OCI-LY7 (cell line): ENCODE results near the gene NYNRIN. TPM values are rescaled to one million over a fixed set of nuclear protein-coding genes. Genes with fewer than 3 reads are reported as not detected.

Experiments used
- BruUV-seq: library from RNA; stranded (reverse); fragments of 400-500 nt; replicated peaks from 2 replicates; lab custom pipeline; 2021; lab: Mats Ljungman, UMichigan
- CTCF ChIA-PET: fragments of 300-600 bp; sonication (Branson Sonifier 250); formaldehyde crosslinking; loops from one replicate; lab custom pipeline; 2022; ENCODE audit warnings: antibody characterized with exemption; ENCODE audit not compliant: unreplicated experiment; lab: Charles Lee
- POLR2A ChIA-PET: fragments of 300-600 bp; sonication (Branson Sonifier 250); formaldehyde crosslinking; loops from one replicate; lab custom pipeline; 2022; ENCODE audit warnings: antibody characterized with exemption; lab: Charles Lee
- DNase-seq: peaks from one replicate; pipeline ENCODE4 v3.0.0-alpha.2; 2015; ENCODE audit warnings: low spot score
- H2AFZ ChIP-seq: fragments of 200-600 bp; sonication (generic), shearing (Covaris generic); 2 replicates; pipeline ENCODE4 v1.6.1; 2014; ENCODE audit warnings: mild to moderate bottlenecking, antibody characterized with exemption, low read length, moderate library complexity
- H3K27ac ChIP-seq: fragments of 200-600 bp; sonication (generic); 2 replicates; pipeline ENCODE4 v1.5.1; 2014; ENCODE audit warnings: mixed run types, low read depth, mild to moderate bottlenecking, moderate library complexity, low read length, inconsistent platforms; ENCODE audit not compliant: poor library complexity, severe bottlenecking
- H3K36me3 ChIP-seq: fragments of 200-600 bp; sonication (generic); 2 replicates; pipeline ENCODE4 v1.6.1; 2014; ENCODE audit warnings: mild to moderate bottlenecking, antibody characterized with exemption, low read length, moderate library complexity, mixed read lengths; ENCODE audit not compliant: insufficient read depth
- H3K4me1 ChIP-seq: fragments of 200-600 bp; sonication (generic); 2 replicates; pipeline ENCODE4 v1.5.1; 2014; ENCODE audit warnings: mild to moderate bottlenecking, low read length; ENCODE audit not compliant: insufficient read depth, poor library complexity, severe bottlenecking
- H3K4me2 ChIP-seq: fragments of 200-600 bp; sonication (generic); 2 replicates; pipeline ENCODE4 v1.6.1; 2014; ENCODE audit warnings: mild to moderate bottlenecking, low read length
- H3K4me3 ChIP-seq: fragments of 200-600 bp; sonication (generic); 2 replicates; pipeline ENCODE4 v1.5.1; 2014; ENCODE audit warnings: mild to moderate bottlenecking, low read depth, low read length; ENCODE audit not compliant: poor library complexity, severe bottlenecking
- H3K79me2 ChIP-seq: fragments of 200-600 bp; sonication (generic); 2 replicates; pipeline ENCODE4 v1.6.1; 2016; ENCODE audit warnings: low read depth, mild to moderate bottlenecking, low read length, moderate library complexity, mixed read lengths; ENCODE audit not compliant: insufficient read depth
- H3K9me2 ChIP-seq: fragments of 200-600 bp; sonication (generic); 2 replicates; pipeline ENCODE4 v1.6.1; 2016; ENCODE audit warnings: mild to moderate bottlenecking, low read length, mixed read lengths; ENCODE audit not compliant: insufficient read depth
- H3K9me3 ChIP-seq: fragments of 200-600 bp; sonication (generic); 2 replicates; pipeline ENCODE4 v1.6.1; 2014; ENCODE audit warnings: mild to moderate bottlenecking, mixed run types, low read length, mixed read lengths
- H4K20me1 ChIP-seq: fragments of 200-600 bp; sonication (generic); 2 replicates; pipeline ENCODE4 v1.6.1; 2014; ENCODE audit warnings: mild to moderate bottlenecking, antibody characterized with exemption, low read length, moderate library complexity, mixed read lengths; ENCODE audit not compliant: insufficient read depth
- EZH2phosphoT487 ChIP-seq: fragments of 200-600 bp; sonication (generic); IDR thresholded peaks from 2 replicates; pipeline ENCODE4 v1.6.1; 2018; ENCODE audit warnings: low read depth, borderline replicate concordance, mild to moderate bottlenecking, mixed run types, antibody characterized with exemption, low read length, moderate library complexity, mixed read lengths
- intact Hi-C: fragments of 100-400 bp; cut with micrococcal nuclease; formaldehyde crosslinking; loops from one replicate; pipeline ENCODE4 v1.10.0; 2022; ENCODE audit not compliant: unreplicated experiment
- total RNA-seq, 2 experiments: library from RNA; depleted of rRNA in 1 of 2; stranded (reverse); fragments of >200 nt in 1 of 2; shearing (Covaris generic) in 1 of 2; gene quantifications; 2 replicates each; pipeline ENCODE4 v1.2.3, GENCODE V29; 2014 to 2022
- TF ChIP-seq, protein P1 (sequence below): fragments of 200-600 bp; sonication (generic); conservative IDR thresholded peaks from 2 replicates; pipeline ENCODE4 v1.5.1; 2014; ENCODE audit warnings: mild to moderate bottlenecking, antibody characterized with exemption, low read length, moderate library complexity, mixed read lengths

NYNRIN gene
- total RNA-seq, 2 experiments from 2014 or later: 0.13 TPM; not detected in 1

GRCh38 chr14:24434676-24435075, 35.9 kb downstream of the NYNRIN start:
- POLR2A ChIA-PET: interaction anchor here (1.0 to 1.2 kb wide), 2 partner anchors 95 to 133 kb away, joined by 3 to 5 read pairs; partner anchors contain the start of gene RIPK3
- Histone ChIP-seq H4K20me1 (no peaks in the 10 kb centered on the region), H3K27ac (no peak overlapping the region), H3K4me2 (no peak overlapping the region), H3K79me2 (peaks cover 5% of the 10 kb centered on the region; the same call in 1 of the 2 replicates), H3K9me3 (no peaks in the 10 kb centered on the region), H3K9me2 (no peaks in the 10 kb centered on the region), H3K4me3 (no peak overlapping the region), H3K4me1 (peaks cover 49% of the 10 kb centered on the region), H3K36me3 (peaks cover 48% of the 10 kb centered on the region), H2AFZ (no peak overlapping the region)
- CTCF ChIA-PET: no interaction called here
- intact Hi-C loops: no loop called here
- no peak for DNase-seq
- TF ChIP-seq, protein P1, sequence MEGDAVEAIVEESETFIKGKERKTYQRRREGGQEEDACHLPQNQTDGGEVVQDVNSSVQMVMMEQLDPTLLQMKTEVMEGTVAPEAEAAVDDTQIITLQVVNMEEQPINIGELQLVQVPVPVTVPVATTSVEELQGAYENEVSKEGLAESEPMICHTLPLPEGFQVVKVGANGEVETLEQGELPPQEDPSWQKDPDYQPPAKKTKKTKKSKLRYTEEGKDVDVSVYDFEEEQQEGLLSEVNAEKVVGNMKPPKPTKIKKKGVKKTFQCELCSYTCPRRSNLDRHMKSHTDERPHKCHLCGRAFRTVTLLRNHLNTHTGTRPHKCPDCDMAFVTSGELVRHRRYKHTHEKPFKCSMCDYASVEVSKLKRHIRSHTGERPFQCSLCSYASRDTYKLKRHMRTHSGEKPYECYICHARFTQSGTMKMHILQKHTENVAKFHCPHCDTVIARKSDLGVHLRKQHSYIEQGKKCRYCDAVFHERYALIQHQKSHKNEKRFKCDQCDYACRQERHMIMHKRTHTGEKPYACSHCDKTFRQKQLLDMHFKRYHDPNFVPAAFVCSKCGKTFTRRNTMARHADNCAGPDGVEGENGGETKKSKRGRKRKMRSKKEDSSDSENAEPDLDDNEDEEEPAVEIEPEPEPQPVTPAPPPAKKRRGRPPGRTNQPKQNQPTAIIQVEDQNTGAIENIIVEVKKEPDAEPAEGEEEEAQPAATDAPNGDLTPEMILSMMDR: no peak
- TF ChIP-seq EZH2phosphoT487: no peak
- no TSS peak for BruUV-seq

- Histone ChIP-seq H3K4me2 (no peak overlapping the region), H3K79me2 (peaks cover 5% of the 10 kb centered on the region; the same call in 1 of the 2 replicates), H3K4me3 (no peak overlapping the region), H3K9me3 (no peaks in the 10 kb centered on the region), H2AFZ (no peak overlapping the region), H3K27ac (no peak overlapping the region), H3K36me3 (peaks cover 54% of the 10 kb centered on the region), H3K4me1 (peaks cover 51% of the 10 kb centered on the region), H4K20me1 (no peaks in the 10 kb centered on the region), H3K9me2 (no peaks in the 10 kb centered on the region)
- CTCF ChIA-PET: interaction anchor here (1.3 to 3.0 kb wide), 2 partner anchors 69 to 74 kb away, joined by 12 to 14 read pairs; no protein-coding TSS in a partner anchor
- POLR2A ChIA-PET: interaction anchor here (1.2 to 1.5 kb wide), 2 partner anchors 69 to 95 kb away, joined by 3 to 11 read pairs; partner anchors contain the start of gene RIPK3
- intact Hi-C loops: no loop called here
- no TSS peak for BruUV-seq
- no peak for DNase-seq
- TF ChIP-seq, protein P1: no peak
- TF ChIP-seq EZH2phosphoT487: no peak
Measured at GRCh38 chr14:24435192-24435810, 36.5 kb downstream of the NYNRIN start.

DNA sequence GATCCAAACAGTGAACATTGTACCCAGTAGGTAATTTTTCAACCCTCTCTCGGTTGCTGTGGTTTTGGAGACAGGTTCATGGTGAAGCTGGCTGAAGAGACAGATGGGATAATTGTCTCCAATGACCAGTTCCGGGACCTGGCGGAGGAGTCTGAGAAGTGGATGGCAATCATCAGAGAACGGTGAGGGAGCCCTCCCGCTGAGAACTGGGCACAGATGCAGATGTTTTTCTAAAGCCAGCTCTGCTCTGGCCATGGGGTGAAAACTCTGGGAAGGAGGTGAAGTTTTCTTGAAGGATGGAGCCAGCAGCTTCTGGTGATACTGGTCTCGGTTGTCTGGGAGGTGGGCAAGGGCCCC, 37.2 kb downstream of the NYNRIN start:
- H2AFZ ChIP-seq: no peak overlapping the region
- peak overlapping the region; percentile 80 for H3K27ac ChIP-seq
- H3K9me2 ChIP-seq: no peaks in the 10 kb centered on the region
- H3K4me3 ChIP-seq: no peak overlapping the region
- peaks cover 55% of the 10 kb centered on the region for H3K4me1 ChIP-seq
- ChIA-PET CTCF (interaction anchor here (1.3 to 3.0 kb wide), 3 partner anchors 70 to 103 kb away, joined by 12 to 16 read pairs (median 14); no protein-coding TSS in a partner anchor), POLR2A (interaction anchor here (1.5 kb wide), 1 partner anchor 70 kb away, joined by 11 read pairs; no protein-coding TSS in a partner anchor)
- H3K4me2 ChIP-seq: peak overlapping the region; percentile 63
- TF ChIP-seq EZH2phosphoT487: no peak
- TF ChIP-seq, protein P1: no peak
- H4K20me1 ChIP-seq: no peaks in the 10 kb centered on the region
- BruUV-seq: no TSS peak
- peaks cover 61% of the 10 kb centered on the region for H3K36me3 ChIP-seq
- no peaks in the 10 kb centered on the region for H3K9me3 ChIP-seq
- intact Hi-C loops: loop anchor here (1.0 kb wide), 2 partner anchors 71 to 103 kb away; no protein-coding TSS in a partner anchor
- H3K79me2 ChIP-seq: peaks cover 6% of the 10 kb centered on the region; the same call in 1 of the 2 replicates
- no peak for DNase-seq
